HCT116 (cell line): Measurements from ENCODE around the gene VAMP1. TPM values are rescaled to one million over a fixed set of nuclear protein-coding genes. Genes with fewer than 3 reads are reported as not detected.

ENCODE experiments used
- ATAC-seq: fragments of 200-7000 bp; cut with Tn5 transposase; 2 replicates; pipeline ENCODE4 v1.9.1; 2020; ENCODE audit warnings: mild to moderate bottlenecking, moderate library complexity
- BruUV-seq: library from RNA; stranded (reverse); fragments of 400-500 nt; replicated peaks from 2 replicates; lab custom pipeline; 2021; lab: Mats Ljungman, UMichigan
- CTCF ChIA-PET: fragments of 300-600 bp; sonication (Branson Sonifier 250); formaldehyde crosslinking; loops from one replicate; lab custom pipeline; 2021; ENCODE audit warnings: antibody characterized with exemption; lab: Charles Lee
- POLR2A ChIA-PET: fragments of 300-600, 350-600 bp; sonication (Branson Sonifier 250); formaldehyde crosslinking; loops from one replicate; lab custom pipeline; 2021; ENCODE audit warnings: antibody characterized with exemption; lab: Charles Lee
- RAD21 ChIA-PET, 2 experiments: fragments of 300-600 bp; sonication (Branson Sonifier 250); formaldehyde crosslinking; loops; one replicate each; lab custom pipeline; 2023; ENCODE audit warnings: low total read pairs in 2 of 2; ENCODE audit not compliant: uncharacterized antibody in 2 of 2, unreplicated experiment in 2 of 2, low non-redundant PET in 1 of 2; lab: Charles Lee
- DNase-seq: peaks from one replicate; pipeline ENCODE4 v3.0.0-alpha.2; 2010; ENCODE audit warnings: low read depth, low spot score
- H2AFZ ChIP-seq: fragments of 200-600 bp; shearing (Covaris generic), sonication (generic); 2 replicates; pipeline ENCODE4 v1.6.1; 2017; ENCODE audit warnings: low read depth, mixed run types, mixed read lengths, antibody characterized with exemption, low read length; ENCODE audit not compliant: poor library complexity, severe bottlenecking
- H3K27ac ChIP-seq: 2 replicates; pipeline ENCODE4 v1.5.1; 2012; ENCODE audit warnings: low read depth, low read length
- H3K27me3 ChIP-seq: fragments of 200-600 bp; sonication (generic); 2 replicates; pipeline ENCODE4 v1.6.1; 2016; ENCODE audit warnings: mixed run types, low read length, mixed read lengths; ENCODE audit not compliant: insufficient read depth
- H3K36me3 ChIP-seq, 2 experiments: fragments of 200-500 bp in 1 of 2; fragments of 200-600 bp in 1 of 2; sonication (Bioruptor generic) in 1 of 2; sonication (generic) in 1 of 2; 2 replicates each; pipeline versions ENCODE4 v1.5.1 to v1.6.1; 2014 to 2016; ENCODE audit warnings: low read length in 2 of 2, inconsistent platforms in 1 of 2, mixed read lengths in 1 of 2, mixed run types in 1 of 2; ENCODE audit not compliant: insufficient read depth in 2 of 2, control insufficient read depth in 1 of 2
- H3K4me1 ChIP-seq, 2 experiments: fragments of 200-600 bp in 1 of 2; sonication (generic) in 1 of 2; 2 replicates each; pipeline versions ENCODE4 v1.5.1 to v1.6.1; 2012 to 2017; ENCODE audit warnings: low read length in 2 of 2, inconsistent platforms in 1 of 2, mild to moderate bottlenecking in 1 of 2, mixed read lengths in 1 of 2, mixed run types in 1 of 2, moderate library complexity in 1 of 2; ENCODE audit not compliant: insufficient read depth in 2 of 2, control insufficient read depth in 1 of 2
- H3K4me2 ChIP-seq: fragments of 200-600 bp; sonication (generic); 2 replicates; pipeline ENCODE4 v1.6.1; 2017; ENCODE audit warnings: mixed run types, low read length, mixed read lengths
- H3K4me3 ChIP-seq, 2 experiments: fragments of 200-600 bp in 1 of 2; sonication (generic) in 1 of 2; replicated peaks in 1 of 2; 2 replicates each; pipeline ENCODE4 v1.5.1; 2011 to 2016; ENCODE audit warnings: low read length in 2 of 2, control low read depth in 1 of 2, low read depth in 1 of 2, mild to moderate bottlenecking in 1 of 2, mixed read lengths in 1 of 2, mixed run types in 1 of 2
- H3K79me2 ChIP-seq: fragments of 200-600 bp; sonication (generic); 2 replicates; pipeline ENCODE4 v1.6.1; 2017; ENCODE audit warnings: mild to moderate bottlenecking, mixed run types, low read length, moderate library complexity, mixed read lengths; ENCODE audit not compliant: insufficient read depth
- H3K9ac ChIP-seq: fragments of 200-600 bp; sonication (generic); 2 replicates; pipeline ENCODE4 v1.6.1; 2016; ENCODE audit warnings: low read length, mixed read lengths
- H3K9me2 ChIP-seq: fragments of 200-600 bp; sonication (generic), shearing (Covaris generic); 2 replicates; pipeline ENCODE4 v1.6.1; 2017; ENCODE audit warnings: mixed run types, mild to moderate bottlenecking, moderate library complexity; ENCODE audit not compliant: insufficient read depth
- H3K9me3 ChIP-seq, 2 experiments: fragments of 200-500 bp in 1 of 2; fragments of 200-600 bp in 1 of 2; sonication (Bioruptor generic) in 1 of 2; sonication (generic) in 1 of 2; 2 replicates each; pipeline ENCODE4 v1.6.1; 2014 to 2017; ENCODE audit warnings: low read length in 2 of 2, mixed read lengths in 2 of 2, inconsistent platforms in 1 of 2, low read depth in 1 of 2, mild to moderate bottlenecking in 1 of 2, mixed run types in 1 of 2, moderate library complexity in 1 of 2; ENCODE audit not compliant: control insufficient read depth in 1 of 2, insufficient read depth in 1 of 2
- H4K20me1 ChIP-seq: fragments of 200-600 bp; sonication (generic), shearing (Covaris generic); 2 replicates; pipeline ENCODE4 v1.6.1; 2017; ENCODE audit warnings: mixed run types, mild to moderate bottlenecking, moderate library complexity; ENCODE audit not compliant: insufficient read depth
- ATF3 ChIP-seq: IDR thresholded peaks from 2 replicates; pipeline ENCODE4 v1.6.1; 2012
- CEBPB ChIP-seq: IDR thresholded peaks from 2 replicates; pipeline ENCODE4 v1.6.1; 2012; ENCODE audit warnings: low read depth
- EZH2phosphoT487 ChIP-seq: fragments of 200-600 bp; IDR thresholded peaks from 2 replicates; pipeline ENCODE4 v1.6.1; 2018; ENCODE audit warnings: antibody characterized with exemption, borderline replicate concordance
- FOSL1 ChIP-seq: IDR thresholded peaks from 2 replicates; pipeline ENCODE4 v1.6.1; 2012; ENCODE audit warnings: low read depth
- POLR2AphosphoS5 ChIP-seq: IDR thresholded peaks from 2 replicates; pipeline ENCODE4 v1.6.1; 2011; ENCODE audit warnings: mild to moderate bottlenecking, low read depth, low read length, moderate library complexity
- RAD21 ChIP-seq: IDR thresholded peaks from 2 replicates; pipeline ENCODE4 v1.6.1; 2012; ENCODE audit warnings: low read depth, mild to moderate bottlenecking
- SIN3A ChIP-seq: IDR thresholded peaks from 2 replicates; pipeline ENCODE4 v1.6.1; 2012; ENCODE audit warnings: low read depth
- ZBTB33 ChIP-seq: IDR thresholded peaks from 2 replicates; pipeline ENCODE4 v1.6.1; 2011; ENCODE audit warnings: mild to moderate bottlenecking, low read length, moderate library complexity; ENCODE audit not compliant: insufficient replicate concordance; ENCODE audit errors: extremely low read depth
- ZFX ChIP-seq: fragments of 450-650 bp; IDR thresholded peaks from 2 replicates; pipeline ENCODE4 v1.6.1; 2017
- intact Hi-C: fragments of 100-400 bp; cut with micrococcal nuclease; formaldehyde crosslinking; loops from 2 replicates; pipeline ENCODE4 v1.10.0; 2022
- total RNA-seq: library from RNA; stranded (reverse); gene quantifications from one replicate; pipeline ENCODE4 v1.2.1, GENCODE V29; 2021; ENCODE audit not compliant: unreplicated experiment

Gene VAMP1
- total RNA-seq, 1 experiment from 2014 or later = 12.1 TPM

GRCh38 chr12:6452245-6452943, 18.1 kb downstream of the VAMP1 start:
- Histone ChIP-seq H3K4me3 (no peak overlapping the region), H4K20me1 (no peaks in the 10 kb centered on the region), H3K27me3 (no peaks in the 10 kb centered on the region), H3K36me3 (no peaks in the 10 kb centered on the region), H2AFZ (no peak overlapping the region), H3K9ac (no peak overlapping the region), H3K9me2 (no peaks in the 10 kb centered on the region), H3K27ac (no peak overlapping the region), H3K4me1 (peaks cover 0 to 15% of the 10 kb centered on the region in 2 experiments; a peak in 1 of 4 replicates), H3K9me3 (no peaks in the 10 kb centered on the region), H3K79me2 (no peaks in the 10 kb centered on the region), H3K4me2 (peak overlapping the region; percentile 18)
- BruUV-seq = no TSS peak
- ChIA-PET CTCF (no interaction called here), POLR2A (no interaction called here), RAD21 (no interaction called here)
- DNase-seq (no peak), ATAC-seq (peak; percentile 44; the same call in 1 of the 2 replicates)
- intact Hi-C loops = no loop called here
- TF ChIP-seq RAD21 (no peak), EZH2phosphoT487 (no peak), ZFX (no peak), POLR2AphosphoS5 (no peak)

GRCh38 chr12:6451348-6452244, 18.9 kb downstream of the VAMP1 start, which contains the start of gene TAPBPL:
Gene TAPBPL, plus strand, starts transcription at chr12:6452042. Its CDS starts 207 bp downstream, at chr12:6452249.
- DNase-seq (no peak), ATAC-seq (no peak; the same call in 1 of the 2 replicates)
- ChIA-PET CTCF (no interaction called here), POLR2A (no interaction called here), RAD21 (no interaction called here)
- Histone ChIP-seq H3K4me1 (peaks cover 0 to 15% of the 10 kb centered on the region in 2 experiments; a peak in 1 of 4 replicates), H3K27me3 (no peaks in the 10 kb centered on the region), H3K36me3 (no peaks in the 10 kb centered on the region), H2AFZ (no peak within 1 kb of the TSS), H3K9me2 (no peaks in the 10 kb centered on the region), H3K9ac (no peak within 1 kb of the TSS), H3K4me2 (peak within 1 kb of the TSS; percentile 18), H3K4me3 (no peak within 1 kb of the TSS), H3K27ac (no peak within 1 kb of the TSS), H3K9me3 (no peaks in the 10 kb centered on the region), H4K20me1 (no peaks in the 10 kb centered on the region), H3K79me2 (no peaks in the 10 kb centered on the region)
- TF ChIP-seq ZFX (no peak), FOSL1 (no peak), ZBTB33 (no peak), CEBPB (no peak), SIN3A (no peak), ATF3 (no peak)
- intact Hi-C loops = no loop called here
- BruUV-seq = no TSS peak
